ENCODE data around the gene ACTR1B. TPM values are rescaled to one million over a fixed set of nuclear protein-coding genes. Genes with fewer than 3 reads are reported as not detected.

ACTR1B gene
- total RNA-seq, 1 donor from 2014 or later, result 122 TPM

Other genes with a start within 250 kb of the ACTR1B start
- gene ANKRD36B, start 74.2 kb downstream of the ACTR1B start, total RNA-seq, result 40.0 and 40.1 TPM in 2 replicates
- gene COX5B, start 18.0 kb downstream of the ACTR1B start, total RNA-seq, result 227 and 233 TPM in 2 replicates
- 16.8 and 16.9 TPM in 2 replicates for gene C2orf92, start 5.7 kb upstream of the ACTR1B start, total RNA-seq
- 240 and 242 TPM in 2 replicates for gene ZAP70, start 49.5 kb upstream of the ACTR1B start, total RNA-seq

Data from activated CD4-positive, alpha-beta T cell treated with anti-CD3 and anti-CD28 coated beads, Interleukin-2, amount 10 ng/mL, durations not matched to agents 24 days and 14 days (primary cell).